Neural progenitor cell (in vitro differentiated cells): ENCODE measurements around the gene MYLK2. TPM values are rescaled to one million over a fixed set of nuclear protein-coding genes. Genes with fewer than 3 reads are reported as not detected.

Source experiments
- DNase-seq: peaks from one replicate; pipeline ENCODE4 v3.0.0-alpha.2; 2016; ENCODE audit warnings: low spot score
- H2AFZ ChIP-seq: fragments of 200-600 bp; sonication (generic); replicated peaks from 2 replicates; pipeline ENCODE4 v1.6.1; 2016; ENCODE audit warnings: antibody characterized with exemption
- H3F3A ChIP-seq: fragments of 200-600 bp; sonication (generic); 2 replicates; pipeline ENCODE4 v1.6.1; 2016; ENCODE audit warnings: antibody characterized with exemption, low read depth
- H3K27ac ChIP-seq: fragments of 200-600 bp; sonication (generic); 2 replicates; pipeline ENCODE4 v1.5.1; 2016; ENCODE audit warnings: mild to moderate bottlenecking
- H3K27me3 ChIP-seq: fragments of 200-600 bp; sonication (generic); 2 replicates; pipeline ENCODE4 v1.6.1; 2016; ENCODE audit warnings: mild to moderate bottlenecking, moderate library complexity
- H3K36me3 ChIP-seq: fragments of 200-600 bp; sonication (generic); 2 replicates; pipeline ENCODE4 v1.5.1; 2016
- H3K4me1 ChIP-seq: fragments of 200-600 bp; sonication (generic); 2 replicates; pipeline ENCODE4 v1.6.1; 2016; ENCODE audit warnings: mixed run types
- H3K4me2 ChIP-seq: fragments of 200-600 bp; sonication (generic); 2 replicates; pipeline ENCODE4 v1.6.1; 2016
- H3K4me3 ChIP-seq: fragments of 200-600 bp; sonication (generic); 2 replicates; pipeline ENCODE4 v1.5.1; 2016
- H3K79me2 ChIP-seq: fragments of 200-600 bp; sonication (generic); 2 replicates; pipeline ENCODE4 v1.6.1; 2016; ENCODE audit warnings: low read depth
- H3K9ac ChIP-seq: fragments of 200-600 bp; sonication (generic); 2 replicates; pipeline ENCODE4 v1.6.1; 2016
- H3K9me3 ChIP-seq: fragments of 200-600 bp; sonication (generic); 2 replicates; pipeline ENCODE4 v1.5.1; 2016; ENCODE audit warnings: low read depth
- H4K20me1 ChIP-seq: fragments of 200-600 bp; sonication (generic); 2 replicates; pipeline ENCODE4 v1.6.1; 2016; ENCODE audit warnings: low read depth
- H3K27ac Mint-ChIP-seq: 3 replicates; pipeline ENCODE4 v1.8.0; 2021; ENCODE audit warnings: mixed read lengths
- H3K27me3 Mint-ChIP-seq: 2 replicates; pipeline ENCODE4 v1.8.0; 2022; ENCODE audit warnings: low read depth, mild to moderate bottlenecking, inconsistent platforms, moderate library complexity, mixed read lengths; ENCODE audit not compliant: insufficient read depth
- H3K36me3 Mint-ChIP-seq: 3 replicates; pipeline ENCODE4 v1.8.0; 2021; ENCODE audit warnings: mixed read lengths
- H3K4me1 Mint-ChIP-seq: 3 replicates; pipeline ENCODE4 v1.8.0; 2021; ENCODE audit warnings: mixed read lengths
- H3K4me3 Mint-ChIP-seq: 3 replicates; pipeline ENCODE4 v1.8.0; 2021; ENCODE audit warnings: mild to moderate bottlenecking, moderate library complexity, mixed read lengths
- H3K9me3 Mint-ChIP-seq: 3 replicates; pipeline ENCODE4 v1.8.0; 2020; ENCODE audit warnings: mixed read lengths
- EZH2 ChIP-seq: fragments of 200-600 bp; sonication (generic); IDR thresholded peaks from 2 replicates; pipeline ENCODE4 v1.6.1; 2017; ENCODE audit warnings: antibody characterized with exemption, mild to moderate bottlenecking, moderate library complexity
- EZH2phosphoT487 ChIP-seq: fragments of 200-600 bp; sonication (generic); IDR thresholded peaks from 2 replicates; pipeline ENCODE4 v1.6.1; 2017; ENCODE audit warnings: antibody characterized with exemption
- total RNA-seq: library from RNA; depleted of rRNA; stranded (reverse); fragments of >200 nt; gene quantifications from 2 replicates; pipeline ENCODE4 v1.2.3, GENCODE V29; 2015; ENCODE audit warnings: low replicate concordance
- TF ChIP-seq, protein P1 (sequence below): fragments of 200-600 bp; sonication (generic); IDR thresholded peaks from 2 replicates; pipeline ENCODE4 v1.5.1; 2017; ENCODE audit warnings: antibody characterized with exemption, mild to moderate bottlenecking

The MYLK2 gene
- total RNA-seq, 1 donor from 2014 or later = not detected

GRCh38 chr20:31846793-31847138 is 27.6 kb downstream of the MYLK2 start:
- H3K36me3 ChIP-seq = no peaks in the 10 kb centered on the region
- H3F3A ChIP-seq = peaks cover 6% of the 10 kb centered on the region
- no peaks in the 10 kb centered on the region for H3K79me2 ChIP-seq
- H3K4me3 ChIP-seq = no peak overlapping the region
- DNase-seq = no peak
- H3K27ac ChIP-seq = no peak overlapping the region
- Mint-ChIP-seq H3K4me3 (no peak overlapping the region), H3K27me3 (peaks cover 14% of the 10 kb centered on the region), H3K9me3 (no peaks in the 10 kb centered on the region), H3K36me3 (no peaks in the 10 kb centered on the region), H3K4me1 (peaks cover 20% of the 10 kb centered on the region), H3K27ac (no peak overlapping the region)
- no peak overlapping the region for H3K9ac ChIP-seq
- peaks cover 46% of the 10 kb centered on the region for H3K27me3 ChIP-seq
- TF ChIP-seq, protein P1, sequence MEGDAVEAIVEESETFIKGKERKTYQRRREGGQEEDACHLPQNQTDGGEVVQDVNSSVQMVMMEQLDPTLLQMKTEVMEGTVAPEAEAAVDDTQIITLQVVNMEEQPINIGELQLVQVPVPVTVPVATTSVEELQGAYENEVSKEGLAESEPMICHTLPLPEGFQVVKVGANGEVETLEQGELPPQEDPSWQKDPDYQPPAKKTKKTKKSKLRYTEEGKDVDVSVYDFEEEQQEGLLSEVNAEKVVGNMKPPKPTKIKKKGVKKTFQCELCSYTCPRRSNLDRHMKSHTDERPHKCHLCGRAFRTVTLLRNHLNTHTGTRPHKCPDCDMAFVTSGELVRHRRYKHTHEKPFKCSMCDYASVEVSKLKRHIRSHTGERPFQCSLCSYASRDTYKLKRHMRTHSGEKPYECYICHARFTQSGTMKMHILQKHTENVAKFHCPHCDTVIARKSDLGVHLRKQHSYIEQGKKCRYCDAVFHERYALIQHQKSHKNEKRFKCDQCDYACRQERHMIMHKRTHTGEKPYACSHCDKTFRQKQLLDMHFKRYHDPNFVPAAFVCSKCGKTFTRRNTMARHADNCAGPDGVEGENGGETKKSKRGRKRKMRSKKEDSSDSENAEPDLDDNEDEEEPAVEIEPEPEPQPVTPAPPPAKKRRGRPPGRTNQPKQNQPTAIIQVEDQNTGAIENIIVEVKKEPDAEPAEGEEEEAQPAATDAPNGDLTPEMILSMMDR = no peak
- H3K4me2 ChIP-seq = no peak overlapping the region
- H4K20me1 ChIP-seq = no peaks in the 10 kb centered on the region
- H3K4me1 ChIP-seq = peaks cover 34% of the 10 kb centered on the region
- no peaks in the 10 kb centered on the region for H3K9me3 ChIP-seq
- H2AFZ ChIP-seq = no peak overlapping the region

DNA sequence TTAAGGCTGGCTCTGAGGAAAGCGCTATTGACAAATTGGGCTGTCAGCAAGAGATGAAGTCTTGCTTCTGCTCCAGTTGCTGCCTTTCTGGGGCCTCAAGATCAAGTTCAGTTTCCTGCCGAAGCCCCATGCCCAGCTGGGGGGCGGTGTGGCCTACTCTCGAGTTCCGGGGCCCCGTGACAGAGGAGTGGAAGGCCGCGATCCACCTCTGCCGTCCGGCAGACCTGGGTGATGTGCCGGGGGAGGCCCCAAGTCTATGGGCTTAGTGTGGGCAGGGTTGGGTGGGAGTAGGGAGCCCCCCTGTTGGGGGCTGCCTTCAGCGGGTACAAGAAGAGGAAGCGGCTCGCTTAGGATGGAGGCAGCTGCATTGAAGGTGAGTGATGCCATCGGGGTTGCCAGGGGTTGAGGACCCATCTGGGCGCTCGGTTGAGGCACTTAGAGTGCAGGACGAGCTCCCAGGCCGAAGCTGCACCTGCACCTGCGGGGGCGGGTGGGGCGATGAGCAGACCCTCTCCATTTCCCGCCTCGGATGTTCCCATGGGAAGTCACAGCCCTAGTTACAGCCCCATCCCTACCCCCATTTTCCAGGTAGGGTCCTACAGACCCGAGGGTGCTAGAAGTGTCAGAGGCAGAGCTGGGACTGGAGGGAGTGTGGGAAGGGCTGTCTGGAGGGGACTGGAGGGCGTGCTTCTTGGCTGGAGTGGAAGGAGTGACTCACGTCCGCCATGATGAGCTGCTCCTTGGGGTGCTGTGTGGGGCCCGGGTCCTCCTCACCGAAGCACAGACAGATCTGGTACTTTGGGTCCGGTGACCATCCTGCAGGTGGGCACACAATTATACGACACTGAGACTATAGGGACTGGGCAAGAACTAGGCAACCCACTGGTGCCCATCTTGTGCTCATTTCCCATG is 29.2 kb downstream of the MYLK2 start:
- no peaks in the 10 kb centered on the region for H4K20me1 ChIP-seq
- H3K9ac ChIP-seq = no peak overlapping the region
- DNase-seq = no peak
- H3K36me3 ChIP-seq = no peaks in the 10 kb centered on the region
- no peak overlapping the region for H2AFZ ChIP-seq
- H3K36me3 Mint-ChIP-seq = no peaks in the 10 kb centered on the region
- H3K9me3 Mint-ChIP-seq = no peaks in the 10 kb centered on the region
- peaks cover 19% of the 10 kb centered on the region for H3K4me1 ChIP-seq
- no peak overlapping the region for H3K4me3 ChIP-seq
- H3F3A ChIP-seq = peaks cover 6% of the 10 kb centered on the region
- H3K27me3 ChIP-seq = peaks cover 53% of the 10 kb centered on the region
- no peak overlapping the region for H3K27ac ChIP-seq
- H3K4me3 Mint-ChIP-seq = no peak overlapping the region
- H3K27me3 Mint-ChIP-seq = peaks cover 12% of the 10 kb centered on the region
- peaks cover 7% of the 10 kb centered on the region for H3K4me1 Mint-ChIP-seq
- no peaks in the 10 kb centered on the region for H3K9me3 ChIP-seq
- TF ChIP-seq EZH2 (no peak), EZH2phosphoT487 (no peak)
- TF ChIP-seq, protein P1 = no peak
- H3K79me2 ChIP-seq = no peaks in the 10 kb centered on the region
- H3K27ac Mint-ChIP-seq = no peak overlapping the region
- H3K4me2 ChIP-seq = no peak overlapping the region

DNA sequence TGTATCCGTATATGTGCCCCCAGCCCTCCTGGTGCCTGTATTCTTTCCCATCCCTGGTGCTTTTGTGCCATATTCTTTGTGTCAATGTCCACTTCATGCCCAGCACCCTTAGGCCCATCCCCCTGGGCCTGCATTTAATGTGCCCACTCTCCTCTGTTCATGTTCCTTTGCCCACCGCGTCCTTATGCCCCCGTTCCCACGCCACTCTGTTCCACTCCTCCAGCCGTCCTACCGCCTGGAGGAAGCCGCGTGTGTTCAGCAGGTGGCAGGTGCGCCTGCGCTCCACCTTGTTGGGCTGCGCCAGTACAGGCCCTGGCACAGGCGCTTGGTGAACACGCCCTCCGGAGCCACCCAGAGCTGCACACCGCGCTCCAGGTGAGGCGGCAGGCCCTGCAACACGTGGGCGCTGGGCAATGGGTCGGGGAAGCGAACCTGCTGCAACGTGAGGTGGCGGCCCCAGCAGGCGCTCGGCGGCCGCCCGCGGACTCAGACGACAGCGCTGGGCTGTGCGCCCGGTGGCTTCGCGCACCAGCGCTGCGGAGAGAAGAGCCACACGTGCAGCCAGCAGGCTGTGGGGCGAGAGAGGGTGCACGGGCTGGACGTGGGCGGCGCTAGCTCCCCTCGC is 30.3 kb downstream of the MYLK2 start:
- H3K36me3 Mint-ChIP-seq = no peaks in the 10 kb centered on the region
- Histone ChIP-seq H4K20me1 (no peaks in the 10 kb centered on the region), H3K4me1 (peaks cover 15% of the 10 kb centered on the region), H3K79me2 (no peaks in the 10 kb centered on the region), H3K27me3 (peaks cover 53% of the 10 kb centered on the region), H3K9me3 (no peaks in the 10 kb centered on the region), H2AFZ (no peak overlapping the region), H3K4me3 (no peak overlapping the region), H3F3A (peaks cover 6% of the 10 kb centered on the region), H3K36me3 (no peaks in the 10 kb centered on the region), H3K27ac (no peak overlapping the region), H3K9ac (no peak overlapping the region), H3K4me2 (peak overlapping the region; percentile 31)
- no peaks in the 10 kb centered on the region for H3K9me3 Mint-ChIP-seq
- DNase-seq = peak; percentile 37
- TF ChIP-seq, protein P1 = no peak
- TF ChIP-seq EZH2 = peak; percentile 49
- peaks cover 5% of the 10 kb centered on the region for H3K27me3 Mint-ChIP-seq
- H3K4me3 Mint-ChIP-seq = no peak overlapping the region
- no peak overlapping the region for H3K27ac Mint-ChIP-seq
- H3K4me1 Mint-ChIP-seq = no peaks in the 10 kb centered on the region
